ENCODE data around the gene CEPT1.

- TF ChIP-seq EZH2phosphoT487 (IDR thresholded peaks at IDR 0.05; ENCODE audit: insufficient read depth, low read depth) (no peak), EZH2 (IDR thresholded peaks at IDR 0.05; ENCODE audit: insufficient read depth, poor library complexity, severe bottlenecking) (no peak)
Measured at GRCh38 chr1:111147948-111148347, 7.9 kb downstream of the CEPT1 start.

Data from GM23248 (cell line).